ENCODE results near the gene TTC7B.

The TTC7B gene

GRCh38 chr14:90781876-90782275 lies 34.4 kb downstream of the TTC7B start:
- no peak overlapping the region for H4K91ac ChIP-seq (ENCODE audit: low read depth, low read length, poor library complexity)
- H2BK15ac ChIP-seq (ENCODE audit: low read length): no peak overlapping the region
- no peak overlapping the region for H3K27ac ChIP-seq (replicated peaks; ENCODE audit: low read length)
- no peaks in the 10 kb centered on the region for H3K9me3 ChIP-seq (replicated peaks in 1 of 2; ENCODE audit: control insufficient read depth in 2 of 2, insufficient read depth in 1 of 2, low read depth in 1 of 2, low read length in 2 of 2)
- H4K8ac ChIP-seq (ENCODE audit: low read depth, low read length): no peak overlapping the region
- H3K4me1 ChIP-seq (ENCODE audit: control insufficient read depth in 2 of 2, insufficient read depth in 1 of 2, low read depth in 1 of 2, low read length in 2 of 2): no peaks in the 10 kb centered on the region
- no peak overlapping the region for H2AK5ac ChIP-seq (ENCODE audit: low read depth, low read length)
- H3K27me3 ChIP-seq (ENCODE audit: control insufficient read depth in 3 of 3, insufficient read depth in 3 of 3, low read depth in 1 of 3, low read length in 3 of 3): no peaks in the 10 kb centered on the region
- no peak overlapping the region for H3K9ac ChIP-seq (ENCODE audit: low read depth, low read length, poor library complexity)
- no peak overlapping the region for H3K4ac ChIP-seq (ENCODE audit: low read length)
- H2BK120ac ChIP-seq (ENCODE audit: low read depth, low read length): no peak overlapping the region
- H3K4me3 ChIP-seq (ENCODE audit: low read length in 2 of 2): no peak overlapping the region
- H3K23ac ChIP-seq (ENCODE audit: low read depth, low read length, poor library complexity): no peak overlapping the region
- H3K79me1 ChIP-seq (ENCODE audit: low read depth, low read length): no peaks in the 10 kb centered on the region
- WGBS, 2 donors (ENCODE audit: extremely low coverage in 2 of 2, insufficient read length in 2 of 2, insufficient replicate concordance in 1 of 2): no CpG with 5 or more reads among the region's 8 CpGs
- no peak overlapping the region for H3K18ac ChIP-seq (ENCODE audit: low read length)
- no peak overlapping the region for H2BK5ac ChIP-seq (ENCODE audit: low read length)
- H3K4me2 ChIP-seq (ENCODE audit: insufficient read depth, low read length, poor library complexity, severe bottlenecking): no peak overlapping the region
- no peak overlapping the region for H3K14ac ChIP-seq (ENCODE audit: low read length)
- DNase-seq (ENCODE audit: low spot score): no peak
- no peak overlapping the region for H2AFZ ChIP-seq (ENCODE audit: low read length)
- H3K36me3 ChIP-seq (replicated peaks in 1 of 2; ENCODE audit: control insufficient read depth in 2 of 2, insufficient read depth in 2 of 2, low read length in 2 of 2): peaks cover 3 to 48% of the 10 kb centered on the region in 2 donors
- H2BK12ac ChIP-seq (ENCODE audit: low read length): no peak overlapping the region

- no peaks in the 10 kb centered on the region for H3K4me1 ChIP-seq (ENCODE audit: control insufficient read depth in 2 of 2, insufficient read depth in 1 of 2, low read depth in 1 of 2, low read length in 2 of 2)
- no peak overlapping the region for H2BK12ac ChIP-seq (ENCODE audit: low read length)
- no CpG with 5 or more reads among the region's 4 CpGs for WGBS, 2 donors (ENCODE audit: extremely low coverage in 2 of 2, insufficient read length in 2 of 2, insufficient replicate concordance in 1 of 2)
- no peaks in the 10 kb centered on the region for H3K9me3 ChIP-seq (replicated peaks in 1 of 2; ENCODE audit: control insufficient read depth in 2 of 2, insufficient read depth in 1 of 2, low read depth in 1 of 2, low read length in 2 of 2)
- H3K14ac ChIP-seq (ENCODE audit: low read length): no peak overlapping the region
- no peak overlapping the region for H3K18ac ChIP-seq (ENCODE audit: low read length)
- no peak overlapping the region for H3K27ac ChIP-seq (replicated peaks; ENCODE audit: low read length)
- no peak overlapping the region for H2BK15ac ChIP-seq (ENCODE audit: low read length)
- no peak overlapping the region for H4K8ac ChIP-seq (ENCODE audit: low read depth, low read length)
- no peak overlapping the region for H4K91ac ChIP-seq (ENCODE audit: low read depth, low read length, poor library complexity)
- no peak overlapping the region for H2AK5ac ChIP-seq (ENCODE audit: low read depth, low read length)
- DNase-seq (ENCODE audit: low spot score): no peak
- no peak overlapping the region for H3K4me3 ChIP-seq (ENCODE audit: low read length in 2 of 2)
- no peak overlapping the region for H3K4me2 ChIP-seq (ENCODE audit: insufficient read depth, low read length, poor library complexity, severe bottlenecking)
- H3K23ac ChIP-seq (ENCODE audit: low read depth, low read length, poor library complexity): no peak overlapping the region
- H2AFZ ChIP-seq (ENCODE audit: low read length): no peak overlapping the region
- H3K36me3 ChIP-seq (replicated peaks in 1 of 2; ENCODE audit: control insufficient read depth in 2 of 2, insufficient read depth in 2 of 2, low read length in 2 of 2): peaks cover 3 to 52% of the 10 kb centered on the region in 2 donors
- H2BK120ac ChIP-seq (ENCODE audit: low read depth, low read length): no peak overlapping the region
- no peaks in the 10 kb centered on the region for H3K27me3 ChIP-seq (ENCODE audit: control insufficient read depth in 3 of 3, insufficient read depth in 3 of 3, low read depth in 1 of 3, low read length in 3 of 3)
- H3K4ac ChIP-seq (ENCODE audit: low read length): no peak overlapping the region
- no peak overlapping the region for H2BK5ac ChIP-seq (ENCODE audit: low read length)
- H3K9ac ChIP-seq (ENCODE audit: low read depth, low read length, poor library complexity): no peak overlapping the region
- H3K79me1 ChIP-seq (ENCODE audit: low read depth, low read length): no peaks in the 10 kb centered on the region
These were observed 34.9 kb downstream of the TTC7B start for GRCh38 chr14:90781344-90781761.

- DNase-seq (ENCODE audit: low spot score): no peak
- Histone ChIP-seq H3K18ac (ENCODE audit: low read length) (no peak overlapping the region), H2AK5ac (ENCODE audit: low read depth, low read length) (no peak overlapping the region), H2BK120ac (ENCODE audit: low read depth, low read length) (no peak overlapping the region), H3K9ac (ENCODE audit: low read depth, low read length, poor library complexity) (no peak overlapping the region), H3K27me3 (ENCODE audit: control insufficient read depth in 3 of 3, insufficient read depth in 3 of 3, low read depth in 1 of 3, low read length in 3 of 3) (no peaks in the 10 kb centered on the region), H3K9me3 (replicated peaks in 1 of 2; ENCODE audit: control insufficient read depth in 2 of 2, insufficient read depth in 1 of 2, low read depth in 1 of 2, low read length in 2 of 2) (no peaks in the 10 kb centered on the region), H2BK15ac (ENCODE audit: low read length) (no peak overlapping the region), H2BK5ac (ENCODE audit: low read length) (no peak overlapping the region), H3K14ac (ENCODE audit: low read length) (no peak overlapping the region), H3K4me2 (ENCODE audit: insufficient read depth, low read length, poor library complexity, severe bottlenecking) (no peak overlapping the region), H4K8ac (ENCODE audit: low read depth, low read length) (no peak overlapping the region), H3K79me1 (ENCODE audit: low read depth, low read length) (no peaks in the 10 kb centered on the region), H2AFZ (ENCODE audit: low read length) (no peak overlapping the region), H3K36me3 (replicated peaks in 1 of 2; ENCODE audit: control insufficient read depth in 2 of 2, insufficient read depth in 2 of 2, low read length in 2 of 2) (peaks cover 2 to 49% of the 10 kb centered on the region in 2 donors), H3K23ac (ENCODE audit: low read depth, low read length, poor library complexity) (no peak overlapping the region), H3K4ac (ENCODE audit: low read length) (no peak overlapping the region), H2BK12ac (ENCODE audit: low read length) (no peak overlapping the region), H3K4me3 (ENCODE audit: low read length in 2 of 2) (no peak overlapping the region), H3K4me1 (ENCODE audit: control insufficient read depth in 2 of 2, insufficient read depth in 1 of 2, low read depth in 1 of 2, low read length in 2 of 2) (no peaks in the 10 kb centered on the region), H4K91ac (ENCODE audit: low read depth, low read length, poor library complexity) (no peak overlapping the region), H3K27ac (replicated peaks; ENCODE audit: low read length) (no peak overlapping the region)
- no CpG with 5 or more reads among the region's 12 CpGs for WGBS, 2 donors (ENCODE audit: extremely low coverage in 2 of 2, insufficient read length in 2 of 2, insufficient replicate concordance in 1 of 2)
These were observed 35.7 kb downstream of the TTC7B start for GRCh38 chr14:90780519-90780918.

- H4K91ac ChIP-seq (ENCODE audit: low read depth, low read length, poor library complexity): no peak overlapping the region
- H2BK5ac ChIP-seq (ENCODE audit: low read length): no peak overlapping the region
- H3K9me3 ChIP-seq (replicated peaks in 1 of 2; ENCODE audit: control insufficient read depth in 2 of 2, insufficient read depth in 1 of 2, low read depth in 1 of 2, low read length in 2 of 2): no peaks in the 10 kb centered on the region
- peaks cover 0 to 50% of the 10 kb centered on the region in 2 donors for H3K36me3 ChIP-seq (replicated peaks in 1 of 2; ENCODE audit: control insufficient read depth in 2 of 2, insufficient read depth in 2 of 2, low read length in 2 of 2)
- no peaks in the 10 kb centered on the region for H3K4me1 ChIP-seq (ENCODE audit: control insufficient read depth in 2 of 2, insufficient read depth in 1 of 2, low read depth in 1 of 2, low read length in 2 of 2)
- H2BK15ac ChIP-seq (ENCODE audit: low read length): no peak overlapping the region
- H3K79me1 ChIP-seq (ENCODE audit: low read depth, low read length): no peaks in the 10 kb centered on the region
- H3K27ac ChIP-seq (replicated peaks; ENCODE audit: low read length): no peak overlapping the region
- H3K4ac ChIP-seq (ENCODE audit: low read length): no peak overlapping the region
- H3K23ac ChIP-seq (ENCODE audit: low read depth, low read length, poor library complexity): no peak overlapping the region
- no peak for DNase-seq (ENCODE audit: low spot score)
- no peak overlapping the region for H4K8ac ChIP-seq (ENCODE audit: low read depth, low read length)
- no peak overlapping the region for H2AK5ac ChIP-seq (ENCODE audit: low read depth, low read length)
- H3K4me2 ChIP-seq (ENCODE audit: insufficient read depth, low read length, poor library complexity, severe bottlenecking): no peak overlapping the region
- H3K14ac ChIP-seq (ENCODE audit: low read length): no peak overlapping the region
- H2BK120ac ChIP-seq (ENCODE audit: low read depth, low read length): no peak overlapping the region
- H3K4me3 ChIP-seq (ENCODE audit: low read length in 2 of 2): no peak overlapping the region
- H2AFZ ChIP-seq (ENCODE audit: low read length): no peak overlapping the region
- WGBS, 2 donors (ENCODE audit: extremely low coverage in 2 of 2, insufficient read length in 2 of 2, insufficient replicate concordance in 1 of 2): no CpG with 5 or more reads among the region's 13 CpGs
- no peak overlapping the region for H3K9ac ChIP-seq (ENCODE audit: low read depth, low read length, poor library complexity)
- no peak overlapping the region for H3K18ac ChIP-seq (ENCODE audit: low read length)
- no peak overlapping the region for H2BK12ac ChIP-seq (ENCODE audit: low read length)
- no peaks in the 10 kb centered on the region for H3K27me3 ChIP-seq (ENCODE audit: control insufficient read depth in 3 of 3, insufficient read depth in 3 of 3, low read depth in 1 of 3, low read length in 3 of 3)
These were observed 37.5 kb downstream of the TTC7B start for GRCh38 chr14:90778571-90779255.
